HL-60 (cell line): ENCODE measurements around the gene C22orf15.

ENCODE experiments used
- CTCF ChIP-seq: IDR thresholded peaks from one replicate; pipeline ENCODE4 v1.5.1; 2011; ENCODE audit warnings: low read length, control low read depth, inconsistent platforms; ENCODE audit not compliant: insufficient read depth
- GABPA ChIP-seq: IDR thresholded peaks from 2 replicates; pipeline ENCODE4 v1.6.1; 2012; ENCODE audit warnings: low read depth
- POLR2AphosphoS5 ChIP-seq: IDR thresholded peaks from 2 replicates; pipeline ENCODE4 v1.6.1; 2012; ENCODE audit warnings: low read depth
- REST ChIP-seq: IDR thresholded peaks from 2 replicates; pipeline ENCODE4 v1.6.1; 2012; ENCODE audit warnings: low read depth; ENCODE audit not compliant: insufficient replicate concordance

GRCh38 chr22:23783265-23784150 is 20.7 kb downstream of the C22orf15 start:
- TF ChIP-seq CTCF = no peak
- TF ChIP-seq REST = no peak
- no peak for TF ChIP-seq GABPA
- TF ChIP-seq POLR2AphosphoS5 = no peak
